Measurements from ENCODE around the gene MAPK10. TPM values are rescaled to one million over a fixed set of nuclear protein-coding genes. Genes with fewer than 3 reads are reported as not detected.

Gene MAPK10
- polyA plus RNA-seq, 2 of the 4 experiments (the other 2 are of a cell fraction), result 1.4 to 3.4 TPM

DNA sequence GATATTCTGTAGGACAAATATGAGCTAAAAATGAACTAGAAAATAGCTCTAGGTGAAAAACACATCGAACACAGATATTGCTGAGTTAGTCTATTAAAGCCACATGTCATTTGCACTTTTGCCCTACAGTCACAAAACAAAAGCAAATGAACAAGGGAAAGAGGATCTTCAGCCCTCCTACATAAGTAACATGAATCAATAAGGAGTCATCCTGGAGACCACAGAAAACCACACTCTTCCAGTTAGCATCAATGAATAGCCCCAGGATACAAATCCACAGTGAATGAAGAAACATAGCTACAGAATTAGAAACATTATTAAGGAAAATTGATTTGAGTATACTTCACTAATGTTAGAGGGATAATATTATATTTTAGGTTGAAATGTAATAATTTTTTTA lies 311.4 kb downstream of the MAPK10 start:
- FAIRE-seq, result no peak
- CTCF ChIA-PET, result interaction anchor here (1.1 to 4.7 kb wide), 2 partner anchors 252 to 260 kb away, joined by 3 to 23 read pairs; no protein-coding TSS in a partner anchor
- no peaks in the 10 kb centered on the region for H3K9me3 ChIP-seq
- no peak overlapping the region for H3K27ac ChIP-seq
- DNase-seq (ENCODE audit: low read depth in 1 of 2, low spot score in 1 of 2), result no peak
- WGBS (ENCODE audit: missing lambda C conversion rate), result 39% methylated on average over 1 of the region's 1 CpG
- POLR2A ChIA-PET, result no interaction called here
- TF ChIP-seq PHF8 (IDR thresholded peaks at IDR 0.05; ENCODE audit: borderline replicate concordance, low read depth), result no peak
- TF ChIP-seq, protein P1, sequence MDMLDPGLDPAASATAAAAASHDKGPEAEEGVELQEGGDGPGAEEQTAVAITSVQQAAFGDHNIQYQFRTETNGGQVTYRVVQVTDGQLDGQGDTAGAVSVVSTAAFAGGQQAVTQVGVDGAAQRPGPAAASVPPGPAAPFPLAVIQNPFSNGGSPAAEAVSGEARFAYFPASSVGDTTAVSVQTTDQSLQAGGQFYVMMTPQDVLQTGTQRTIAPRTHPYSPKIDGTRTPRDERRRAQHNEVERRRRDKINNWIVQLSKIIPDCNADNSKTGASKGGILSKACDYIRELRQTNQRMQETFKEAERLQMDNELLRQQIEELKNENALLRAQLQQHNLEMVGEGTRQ (IDR thresholded peaks at IDR 0.05), result no peak
- no peak for TF ChIP-seq RAD21 (conservative IDR thresholded peaks at IDR 0.05 in 1 of 2, IDR thresholded peaks at IDR 0.05 in 1 of 2)
- no peak for TF ChIP-seq SREBF2 (IDR thresholded peaks at IDR 0.05)
- TF ChIP-seq CHD4 (IDR thresholded peaks at IDR 0.05; ENCODE audit: borderline replicate concordance), result no peak
- no peak overlapping the region for H3K4me3 ChIP-seq
- no peak overlapping the region for H3K4me2 ChIP-seq
- no peak for ATAC-seq
- H3K4me1 ChIP-seq, result peaks cover under 1% of the 10 kb centered on the region; the same call in 1 of the 3 replicates

DNA sequence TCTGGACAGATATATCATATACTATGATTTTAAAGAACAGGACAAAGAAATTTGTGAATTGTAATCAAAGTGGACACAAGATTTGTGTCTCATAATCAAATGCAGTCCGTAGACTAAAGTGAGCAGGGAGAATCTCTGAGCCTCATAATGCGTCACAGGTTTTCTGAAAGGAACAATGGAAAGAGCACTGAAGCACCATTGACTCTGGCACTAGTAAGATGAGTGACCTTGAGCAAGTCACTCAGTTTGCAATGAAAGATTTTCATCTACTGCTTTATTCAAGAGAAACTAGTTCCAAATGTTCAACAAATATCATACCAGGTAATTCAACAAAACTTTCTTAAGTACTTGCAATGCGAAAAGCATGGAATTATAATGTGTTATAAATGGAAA lies 315.3 kb downstream of the MAPK10 start:
- Histone ChIP-seq H3K4me3 (no peak overlapping the region), H3K27ac (no peak overlapping the region), H3K4me2 (no peak overlapping the region), H3K9me3 (no peaks in the 10 kb centered on the region), H3K4me1 (peaks cover 9% of the 10 kb centered on the region; the same call in 1 of the 3 replicates)
- no peak for FAIRE-seq
- DNase-seq (ENCODE audit: low read depth in 1 of 2, low spot score in 1 of 2), result no peak
- 53% methylated on average over 3 of the region's 3 CpGs for WGBS (ENCODE audit: missing lambda C conversion rate)
- POLR2A ChIA-PET, result no interaction called here
- CTCF ChIA-PET, result interaction anchor here (0.8 to 4.0 kb wide), 5 partner anchors 15 to 248 kb away, joined by 3 to 27 read pairs (median 3); no protein-coding TSS in a partner anchor
- TF ChIP-seq GATA3 (IDR thresholded peaks at IDR 0.05; ENCODE audit: borderline replicate concordance), result no peak
- TF ChIP-seq, protein P2, sequence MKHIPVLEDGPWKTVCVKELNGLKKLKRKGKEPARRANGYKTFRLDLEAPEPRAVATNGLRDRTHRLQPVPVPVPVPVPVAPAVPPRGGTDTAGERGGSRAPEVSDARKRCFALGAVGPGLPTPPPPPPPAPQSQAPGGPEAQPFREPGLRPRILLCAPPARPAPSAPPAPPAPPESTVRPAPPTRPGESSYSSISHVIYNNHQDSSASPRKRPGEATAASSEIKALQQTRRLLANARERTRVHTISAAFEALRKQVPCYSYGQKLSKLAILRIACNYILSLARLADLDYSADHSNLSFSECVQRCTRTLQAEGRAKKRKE (CRISPR knock-in tag; IDR thresholded peaks at IDR 0.05; ENCODE audit: low read depth), result no peak
- no peak for TF ChIP-seq RCOR1 (IDR thresholded peaks at IDR 0.05; ENCODE audit: low read depth, low read length)
- TF ChIP-seq HOXB13 (CRISPR knock-in tag; IDR thresholded peaks at IDR 0.05; ENCODE audit: low read depth), result no peak
- no peak for TF ChIP-seq ZFP36 (IDR thresholded peaks at IDR 0.05; ENCODE audit: borderline replicate concordance, partially characterized antibody)
- ATAC-seq, result no peak

DNA sequence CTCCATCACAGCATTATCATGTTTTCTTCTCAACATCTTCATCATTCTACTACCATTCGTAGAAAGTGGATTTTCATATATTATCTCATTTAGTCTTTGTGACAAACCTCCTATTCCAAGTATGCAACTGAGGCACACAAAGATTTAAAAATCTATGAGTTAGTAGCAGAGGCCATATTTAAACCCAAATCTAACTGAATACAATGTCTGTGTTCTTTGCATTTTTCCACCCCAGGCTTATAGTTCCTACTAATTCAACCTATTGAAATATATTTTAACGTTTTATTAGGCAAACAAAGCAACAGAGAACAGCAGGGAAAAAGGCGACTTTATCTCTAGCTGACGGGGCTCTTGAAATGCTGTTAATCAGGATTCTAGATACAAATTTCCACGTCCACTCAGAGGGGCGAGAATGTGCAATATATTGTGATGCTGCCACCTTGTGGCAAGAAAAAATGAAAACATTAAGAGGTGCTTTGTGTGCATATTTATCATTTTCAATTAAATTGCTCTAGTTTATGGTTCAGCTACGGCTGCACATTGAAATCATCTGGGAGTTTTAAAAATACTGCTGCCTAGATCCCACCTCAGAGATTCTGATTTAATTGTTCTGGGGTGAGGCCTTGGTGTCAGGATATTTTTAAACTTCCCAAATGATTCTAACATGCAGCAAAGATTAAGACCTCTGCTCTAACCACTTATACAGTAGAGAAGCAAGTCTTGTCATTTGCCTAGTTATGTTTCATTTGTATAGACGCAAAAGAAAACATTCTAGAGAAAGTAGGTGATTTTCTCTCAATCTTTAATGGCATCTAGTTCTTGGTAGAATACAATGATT lies 315.9 kb downstream of the MAPK10 start:
- peaks cover 9% of the 10 kb centered on the region; the same call in 1 of the 3 replicates for H3K4me1 ChIP-seq
- FAIRE-seq (no peak), ATAC-seq (peak in 1 of 2 experiments; percentile 75; a peak in 3 of 6 replicates), DNase-seq (ENCODE audit: low read depth in 1 of 2, low spot score in 1 of 2) (peak; percentile 6 to 42)
- ChIA-PET CTCF (interaction anchor here (0.8 to 4.0 kb wide), 5 partner anchors 11 to 248 kb away, joined by 3 to 27 read pairs (median 8); no protein-coding TSS in a partner anchor), POLR2A (no interaction called here)
- H3K27ac ChIP-seq, result no peak overlapping the region
- no peak overlapping the region for H3K4me3 ChIP-seq
- TF ChIP-seq TP53 (CRISPR knock-in tag; IDR thresholded peaks at IDR 0.05) (no peak), EHMT2 (IDR thresholded peaks at IDR 0.05; ENCODE audit: low read depth) (no peak), SMC3 (IDR thresholded peaks at IDR 0.05) (peak; percentile 71), HDAC2 (IDR thresholded peaks at IDR 0.05) (no peak), NR3C1 (IDR thresholded peaks at IDR 0.05) (no peak), HOXA7 (CRISPR knock-in tag; IDR thresholded peaks at IDR 0.05) (no peak), EHF (CRISPR knock-in tag; IDR thresholded peaks at IDR 0.05) (no peak), SREBF2 (IDR thresholded peaks at IDR 0.05) (no peak), KDM1A (IDR thresholded peaks at IDR 0.05; ENCODE audit: low read depth) (no peak), RCOR1 (IDR thresholded peaks at IDR 0.05; ENCODE audit: low read depth, low read length) (no peak), CHD4 (IDR thresholded peaks at IDR 0.05; ENCODE audit: borderline replicate concordance) (no peak), RAD21 (conservative IDR thresholded peaks at IDR 0.05 in 1 of 2, IDR thresholded peaks at IDR 0.05 in 1 of 2) (peak; percentile 72 to 74), MAFK (IDR thresholded peaks at IDR 0.05; ENCODE audit: partially characterized antibody) (no peak), PHF8 (IDR thresholded peaks at IDR 0.05; ENCODE audit: borderline replicate concordance, low read depth) (no peak), FOSL2 (IDR thresholded peaks at IDR 0.05) (no peak), FOSL2 (CRISPR knock-in tag; IDR thresholded peaks at IDR 0.05) (no peak), MYC (IDR thresholded peaks at IDR 0.05; ENCODE audit: borderline replicate concordance, low read length) (no peak), RNF2 (IDR thresholded peaks at IDR 0.05; ENCODE audit: borderline replicate concordance, low read depth) (no peak)
- TF ChIP-seq, protein P3, sequence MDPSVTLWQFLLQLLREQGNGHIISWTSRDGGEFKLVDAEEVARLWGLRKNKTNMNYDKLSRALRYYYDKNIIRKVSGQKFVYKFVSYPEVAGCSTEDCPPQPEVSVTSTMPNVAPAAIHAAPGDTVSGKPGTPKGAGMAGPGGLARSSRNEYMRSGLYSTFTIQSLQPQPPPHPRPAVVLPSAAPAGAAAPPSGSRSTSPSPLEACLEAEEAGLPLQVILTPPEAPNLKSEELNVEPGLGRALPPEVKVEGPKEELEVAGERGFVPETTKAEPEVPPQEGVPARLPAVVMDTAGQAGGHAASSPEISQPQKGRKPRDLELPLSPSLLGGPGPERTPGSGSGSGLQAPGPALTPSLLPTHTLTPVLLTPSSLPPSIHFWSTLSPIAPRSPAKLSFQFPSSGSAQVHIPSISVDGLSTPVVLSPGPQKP (IDR thresholded peaks at IDR 0.05; ENCODE audit: low read depth, low read length), result no peak
- TF ChIP-seq, protein P4, sequence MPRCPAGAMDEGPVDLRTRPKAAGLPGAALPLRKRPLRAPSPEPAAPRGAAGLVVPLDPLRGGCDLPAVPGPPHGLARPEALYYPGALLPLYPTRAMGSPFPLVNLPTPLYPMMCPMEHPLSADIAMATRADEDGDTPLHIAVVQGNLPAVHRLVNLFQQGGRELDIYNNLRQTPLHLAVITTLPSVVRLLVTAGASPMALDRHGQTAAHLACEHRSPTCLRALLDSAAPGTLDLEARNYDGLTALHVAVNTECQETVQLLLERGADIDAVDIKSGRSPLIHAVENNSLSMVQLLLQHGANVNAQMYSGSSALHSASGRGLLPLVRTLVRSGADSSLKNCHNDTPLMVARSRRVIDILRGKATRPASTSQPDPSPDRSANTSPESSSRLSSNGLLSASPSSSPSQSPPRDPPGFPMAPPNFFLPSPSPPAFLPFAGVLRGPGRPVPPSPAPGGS (IDR thresholded peaks at IDR 0.05), result no peak
- TF ChIP-seq, protein P5, sequence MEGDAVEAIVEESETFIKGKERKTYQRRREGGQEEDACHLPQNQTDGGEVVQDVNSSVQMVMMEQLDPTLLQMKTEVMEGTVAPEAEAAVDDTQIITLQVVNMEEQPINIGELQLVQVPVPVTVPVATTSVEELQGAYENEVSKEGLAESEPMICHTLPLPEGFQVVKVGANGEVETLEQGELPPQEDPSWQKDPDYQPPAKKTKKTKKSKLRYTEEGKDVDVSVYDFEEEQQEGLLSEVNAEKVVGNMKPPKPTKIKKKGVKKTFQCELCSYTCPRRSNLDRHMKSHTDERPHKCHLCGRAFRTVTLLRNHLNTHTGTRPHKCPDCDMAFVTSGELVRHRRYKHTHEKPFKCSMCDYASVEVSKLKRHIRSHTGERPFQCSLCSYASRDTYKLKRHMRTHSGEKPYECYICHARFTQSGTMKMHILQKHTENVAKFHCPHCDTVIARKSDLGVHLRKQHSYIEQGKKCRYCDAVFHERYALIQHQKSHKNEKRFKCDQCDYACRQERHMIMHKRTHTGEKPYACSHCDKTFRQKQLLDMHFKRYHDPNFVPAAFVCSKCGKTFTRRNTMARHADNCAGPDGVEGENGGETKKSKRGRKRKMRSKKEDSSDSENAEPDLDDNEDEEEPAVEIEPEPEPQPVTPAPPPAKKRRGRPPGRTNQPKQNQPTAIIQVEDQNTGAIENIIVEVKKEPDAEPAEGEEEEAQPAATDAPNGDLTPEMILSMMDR (IDR thresholded peaks at IDR 0.05), result peak; percentile 70
- no peaks in the 10 kb centered on the region for H3K9me3 ChIP-seq
- WGBS (ENCODE audit: missing lambda C conversion rate), result 15% methylated on average over 8 of the region's 8 CpGs
- peak overlapping the region; percentile 59; the same call in 2 of the 3 replicates for H3K4me2 ChIP-seq
